Prostate gland (tissue), 2 donors: Measurements from ENCODE around the gene SLC17A2. TPM values are rescaled to one million over a fixed set of nuclear protein-coding genes. Genes with fewer than 3 reads are reported as not detected.

Source experiments
- DNase-seq: peaks from one replicate; pipeline ENCODE4 v3.0.0-alpha.2; 2019; ENCODE audit warnings: low spot score
- H3K27ac ChIP-seq, 2 donors: fragments of 200-600 bp; sonication (generic); 2 replicates each; pipeline ENCODE4 v1.5.1; 2017 to 2019
- H3K27me3 ChIP-seq: fragments of 200-600 bp; sonication (generic); replicated peaks from 2 replicates; pipeline ENCODE4 v1.5.1; 2019; ENCODE audit not compliant: insufficient read depth
- H3K36me3 ChIP-seq, 2 donors: fragments of 200-600 bp; sonication (generic); 1 replicate in 1 of 2; 2 replicates in 1 of 2; pipeline versions ENCODE4 v1.5.1 to v1.8.1; 2017 to 2019
- H3K4me1 ChIP-seq: fragments of 200-600 bp; sonication (generic); replicated peaks from 2 replicates; pipeline ENCODE4 v1.5.1; 2019
- H3K4me3 ChIP-seq, 2 donors: fragments of 200-600 bp; sonication (generic); 2 replicates each; pipeline ENCODE4 v1.5.1; 2017 to 2019
- H3K9me3 ChIP-seq: fragments of 200-600 bp; sonication (generic); 2 replicates; pipeline ENCODE4 v1.5.1; 2017
- CTCF ChIP-seq, 4 experiments: fragments of 200-600 bp in 2 of 4; fragments of 450-650 bp in 2 of 4; sonication (generic) in 2 of 4; IDR thresholded peaks; 1 replicate in 3 of 4; 2 replicates in 1 of 4; pipeline ENCODE4 v1.5.1; 2016 to 2019; ENCODE audit warnings: antibody characterized with exemption in 4 of 4, mild to moderate bottlenecking in 2 of 4, moderate library complexity in 2 of 4
- POLR2A ChIP-seq: fragments of 450-650 bp; IDR thresholded peaks from one replicate; pipeline ENCODE4 v1.6.1; 2016; ENCODE audit warnings: antibody characterized with exemption, mild to moderate bottlenecking
- POLR2AphosphoS5 ChIP-seq: sonication (generic); formaldehyde crosslinking; IDR thresholded peaks from one replicate; pipeline ENCODE4 v1.6.1; 2017; ENCODE audit warnings: antibody characterized with exemption
- WGBS: methylation state at CpG from one replicate; pipeline ENCODE4 v1.1.5; 2018; 5-methylcytosine and 5-hydroxymethylcytosine counted together
- intact Hi-C: fragments of 100-400 bp; cut with DNase I; formaldehyde crosslinking; loops from one replicate; pipeline ENCODE4 v1.14.2; 2022
- total RNA-seq, 2 donors: library from RNA; depleted of rRNA; stranded (reverse); fragments of >200 nt; gene quantifications; one replicate each; pipeline ENCODE4 v1.1.0, GENCODE V29; 2016

The SLC17A2 gene
- total RNA-seq, 2 donors from 2014 or later = not detected

GRCh38 chr6:25882051-25882496 is 48.4 kb downstream of the SLC17A2 start:
- Histone ChIP-seq H3K9me3 (no peaks in the 10 kb centered on the region), H3K36me3 (no peaks in the 10 kb centered on the region), H3K4me1 (no peaks in the 10 kb centered on the region), H3K27ac (no peak overlapping the region), H3K27me3 (no peaks in the 10 kb centered on the region), H3K4me3 (no peak overlapping the region)
- intact Hi-C loops = no loop called here
- no peak for DNase-seq
- TF ChIP-seq POLR2AphosphoS5 (no peak), CTCF (IDR thresholded peaks at IDR 0.05) (no peak), POLR2A (no peak)
- WGBS = 61% methylated on average over 28 of the region's 28 CpGs

GRCh38 chr6:25880601-25881000 is 49.9 kb downstream of the SLC17A2 start:
- Histone ChIP-seq H3K27ac (no peak overlapping the region), H3K27me3 (no peaks in the 10 kb centered on the region), H3K4me3 (no peak overlapping the region), H3K36me3 (no peaks in the 10 kb centered on the region), H3K9me3 (no peaks in the 10 kb centered on the region), H3K4me1 (no peaks in the 10 kb centered on the region)
- 94% methylated on average over 4 of the region's 4 CpGs for WGBS
- DNase-seq = no peak
- TF ChIP-seq CTCF (IDR thresholded peaks at IDR 0.05) = no peak
- no peak for TF ChIP-seq POLR2A
- TF ChIP-seq POLR2AphosphoS5 = no peak
- intact Hi-C loops = no loop called here

DNA sequence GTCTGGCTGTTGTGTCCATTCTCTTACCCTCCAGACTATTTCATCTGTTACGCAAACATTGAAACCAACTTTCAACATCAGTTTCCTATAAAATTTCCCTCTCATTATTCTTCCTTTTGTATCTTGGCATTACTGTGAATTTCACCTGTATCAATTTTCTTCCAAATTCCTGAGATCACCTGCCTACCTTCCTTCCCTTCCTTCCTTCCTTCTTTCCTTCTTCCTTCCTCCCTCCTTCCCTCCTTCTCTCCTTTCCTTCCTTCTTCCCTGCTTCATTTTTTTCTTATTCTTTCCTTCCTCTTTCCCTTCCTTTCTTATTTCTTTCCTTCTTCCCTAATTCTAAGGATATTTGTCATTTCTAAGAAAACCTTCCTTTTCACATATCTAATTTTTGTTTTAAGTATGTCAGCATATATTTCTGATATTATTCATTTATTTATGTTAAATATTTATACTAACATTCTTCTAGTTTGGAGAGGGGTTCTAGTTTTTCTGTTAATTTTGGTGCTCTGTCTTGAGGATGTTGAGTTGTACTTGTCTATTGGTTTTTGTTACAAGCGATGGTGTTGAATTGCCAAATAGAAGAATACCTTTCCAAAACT is 51.7 kb downstream of the SLC17A2 start:
- 100% methylated on average over 2 of the region's 2 CpGs for WGBS
- intact Hi-C loops = no loop called here
- H3K36me3 ChIP-seq = no peaks in the 10 kb centered on the region
- H3K4me1 ChIP-seq = no peaks in the 10 kb centered on the region
- no peak overlapping the region for H3K27ac ChIP-seq
- H3K27me3 ChIP-seq = no peaks in the 10 kb centered on the region
- H3K4me3 ChIP-seq = no peak overlapping the region
- no peaks in the 10 kb centered on the region for H3K9me3 ChIP-seq
- TF ChIP-seq POLR2A (no peak), POLR2AphosphoS5 (no peak), CTCF (IDR thresholded peaks at IDR 0.05) (no peak)
- no peak for DNase-seq

DNA sequence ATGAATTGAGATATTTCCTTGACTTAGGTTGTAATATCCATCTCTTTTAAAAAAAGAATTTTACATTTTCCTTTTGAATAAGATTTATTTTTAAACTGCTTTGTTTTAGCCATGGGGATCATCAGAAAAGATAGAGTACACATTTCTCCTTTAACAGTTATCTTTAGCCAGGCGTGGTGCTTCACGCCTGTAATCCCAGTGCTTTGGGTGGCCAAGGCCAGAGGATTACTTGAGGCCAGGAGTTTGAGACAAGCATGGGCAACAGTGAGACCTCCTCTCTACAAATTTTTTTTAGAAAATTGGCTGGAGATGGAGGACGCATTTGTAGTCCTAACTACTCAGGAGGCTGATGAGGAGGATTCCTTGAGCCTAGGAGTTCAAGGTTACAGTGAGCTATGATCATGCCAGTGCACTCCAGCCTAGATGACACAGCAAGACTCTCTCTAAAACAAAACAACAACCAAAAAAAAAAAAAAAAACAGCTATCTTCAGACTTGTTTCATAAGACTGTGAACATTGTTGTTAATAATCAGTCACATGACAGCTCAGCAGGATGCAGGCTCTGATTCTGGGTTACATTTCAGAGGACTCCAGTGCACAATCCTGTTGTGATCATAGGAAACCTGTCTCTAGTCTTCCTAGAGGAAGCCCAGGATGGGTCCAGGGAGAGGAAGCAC is 54.4 kb downstream of the SLC17A2 start:
- H3K27me3 ChIP-seq = no peaks in the 10 kb centered on the region
- H3K4me3 ChIP-seq = no peak overlapping the region
- DNase-seq = no peak
- H3K27ac ChIP-seq = no peak overlapping the region
- WGBS = 94% methylated on average over 3 of the region's 3 CpGs
- TF ChIP-seq POLR2AphosphoS5 (no peak), CTCF (IDR thresholded peaks at IDR 0.05) (no peak), POLR2A (no peak)
- no peaks in the 10 kb centered on the region for H3K36me3 ChIP-seq
- H3K9me3 ChIP-seq = no peaks in the 10 kb centered on the region
- no peaks in the 10 kb centered on the region for H3K4me1 ChIP-seq
- intact Hi-C loops = no loop called here

DNA sequence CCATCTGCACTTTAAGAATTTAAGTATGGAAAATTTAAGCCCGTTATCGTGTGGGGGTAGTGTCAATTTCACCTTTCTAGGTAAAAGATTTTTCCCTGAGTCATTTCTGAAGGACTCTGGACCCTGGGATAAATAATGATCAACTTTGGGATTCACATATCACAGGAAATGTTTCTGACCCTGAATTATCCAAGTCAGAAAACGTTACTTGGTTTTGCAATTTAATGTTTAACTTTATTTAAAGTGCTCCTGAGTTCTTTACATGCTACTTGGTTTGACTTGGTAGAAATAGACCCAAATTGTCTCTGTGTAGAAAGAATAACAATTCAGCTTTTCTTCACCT is 55.0 kb downstream of the SLC17A2 start:
- Histone ChIP-seq H3K9me3 (no peaks in the 10 kb centered on the region), H3K27me3 (no peaks in the 10 kb centered on the region), H3K4me3 (no peak overlapping the region), H3K36me3 (no peaks in the 10 kb centered on the region), H3K4me1 (no peaks in the 10 kb centered on the region), H3K27ac (no peak overlapping the region)
- WGBS = 78% methylated on average over 3 of the region's 3 CpGs
- TF ChIP-seq CTCF (IDR thresholded peaks at IDR 0.05) = no peak
- TF ChIP-seq POLR2A = no peak
- TF ChIP-seq POLR2AphosphoS5 = no peak
- intact Hi-C loops = no loop called here
- no peak for DNase-seq
